MM.1S (cell line): Measurements from ENCODE around the gene RLBP1.

Experiments used
- DNase-seq: peaks from one replicate; pipeline ENCODE4 v3.0.0-alpha.2; 2015
- H2AFZ ChIP-seq: fragments of 300-600 bp; sonication (generic); 2 replicates; pipeline ENCODE4 v1.6.0; 2016; ENCODE audit warnings: antibody characterized with exemption, low read length
- H3F3A ChIP-seq: fragments of 300-600 bp; sonication (generic); 2 replicates; pipeline ENCODE4 v1.6.1; 2016; ENCODE audit warnings: mild to moderate bottlenecking, antibody characterized with exemption, low read length, moderate library complexity, mixed read lengths; ENCODE audit not compliant: insufficient read depth
- H3K27ac ChIP-seq: fragments of 300-600 bp; sonication (generic); 2 replicates; pipeline ENCODE4 v1.5.1; 2016; ENCODE audit warnings: mild to moderate bottlenecking, low read length
- H3K27me3 ChIP-seq: fragments of 300-600 bp; sonication (generic); replicated peaks from 2 replicates; pipeline ENCODE4 v1.6.0; 2016; ENCODE audit warnings: low read length; ENCODE audit not compliant: insufficient read depth
- H3K36me3 ChIP-seq: fragments of 300-600 bp; sonication (generic); replicated peaks from 2 replicates; pipeline ENCODE4 v1.6.1; 2016; ENCODE audit warnings: mild to moderate bottlenecking, low read length, mixed read lengths; ENCODE audit not compliant: insufficient read depth
- H3K4me1 ChIP-seq: fragments of 300-600 bp; sonication (generic); 2 replicates; pipeline ENCODE4 v1.6.1; 2016; ENCODE audit warnings: low read length, mixed read lengths
- H3K4me2 ChIP-seq: fragments of 300-600 bp; sonication (generic); 2 replicates; pipeline ENCODE4 v1.6.0; 2016; ENCODE audit warnings: low read depth, low read length
- H3K4me3 ChIP-seq: fragments of 300-600 bp; sonication (generic); 2 replicates; pipeline ENCODE4 v1.5.1; 2016; ENCODE audit warnings: low read length, mixed read lengths
- H3K79me2 ChIP-seq: fragments of 300-600 bp; sonication (generic); 2 replicates; pipeline ENCODE4 v1.6.1; 2016; ENCODE audit warnings: mixed run types, low read length, mixed read lengths
- H3K9ac ChIP-seq: fragments of 300-600 bp; sonication (generic); 2 replicates; pipeline ENCODE4 v1.6.1; 2016; ENCODE audit warnings: low read length, mixed read lengths
- H3K9me2 ChIP-seq: fragments of 300-600 bp; sonication (generic); replicated peaks from 2 replicates; pipeline ENCODE4 v1.6.1; 2016; ENCODE audit warnings: mild to moderate bottlenecking, low read length, mixed read lengths; ENCODE audit not compliant: insufficient read depth
- H3K9me3 ChIP-seq: fragments of 300-600 bp; sonication (generic); replicated peaks from 2 replicates; pipeline ENCODE4 v1.6.1; 2016; ENCODE audit warnings: mild to moderate bottlenecking, low read length, mixed read lengths; ENCODE audit not compliant: insufficient read depth
- H4K20me1 ChIP-seq: fragments of 300-600 bp; sonication (generic); 2 replicates; pipeline ENCODE4 v1.6.1; 2016; ENCODE audit warnings: mild to moderate bottlenecking, low read length, moderate library complexity, mixed read lengths; ENCODE audit not compliant: insufficient read depth
- EZH2 ChIP-seq: fragments of 300-600 bp; sonication (generic); optimal IDR thresholded peaks from 2 replicates; pipeline ENCODE3; 2017; ENCODE audit warnings: low read depth, mild to moderate bottlenecking, antibody characterized with exemption, low read length, mixed read lengths
- EZH2phosphoT487 ChIP-seq: fragments of 300-600 bp; sonication (generic); IDR thresholded peaks from 2 replicates; pipeline ENCODE4 v1.6.1; 2018; ENCODE audit warnings: antibody characterized with exemption, low read length
- TF ChIP-seq, protein P1 (sequence below): fragments of 300-600 bp; sonication (generic); IDR thresholded peaks from 2 replicates; pipeline ENCODE4 v1.5.1; 2016; ENCODE audit warnings: antibody characterized with exemption, low read length, mixed read lengths

The RLBP1 gene

DNA sequence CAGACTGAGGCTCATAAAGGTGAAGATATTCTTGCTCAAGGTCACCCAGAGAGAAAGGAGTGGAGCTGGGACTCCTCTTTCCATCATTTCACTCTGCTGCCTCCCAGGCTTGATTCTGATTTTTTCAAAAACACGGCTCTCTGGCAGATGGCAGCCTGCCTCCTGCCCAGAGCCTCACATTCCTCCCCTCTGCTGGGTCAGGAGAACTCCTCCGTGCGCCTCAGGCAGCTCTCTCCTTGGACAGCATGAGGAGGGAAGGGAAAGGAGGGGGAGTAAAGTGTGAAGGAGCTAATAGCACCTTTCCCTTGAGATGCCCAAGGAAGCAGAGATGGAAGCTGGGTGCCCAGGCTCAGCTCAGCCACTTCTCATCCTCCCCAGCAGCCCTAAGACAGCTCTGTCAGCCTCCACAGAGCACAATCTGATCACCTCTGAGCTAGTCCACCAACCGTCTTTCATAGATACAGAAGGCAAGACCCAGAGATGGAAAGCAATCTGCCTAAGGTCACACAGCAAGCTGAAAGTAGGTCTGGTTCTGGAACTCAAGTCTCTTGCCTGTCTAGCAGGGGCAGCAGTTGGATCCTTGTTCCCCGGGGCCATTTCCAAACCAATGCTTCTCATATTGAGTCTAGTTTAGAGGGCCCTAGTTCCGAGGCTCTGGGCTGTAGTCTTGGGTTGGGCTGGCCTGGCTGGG, 3.5 kb downstream of the RLBP1 start:
- Histone ChIP-seq H3F3A (no peaks in the 10 kb centered on the region), H3K4me1 (no peaks in the 10 kb centered on the region), H2AFZ (no peak overlapping the region), H3K27me3 (no peaks in the 10 kb centered on the region), H3K4me2 (no peak overlapping the region), H4K20me1 (no peaks in the 10 kb centered on the region), H3K36me3 (no peaks in the 10 kb centered on the region), H3K4me3 (no peak overlapping the region), H3K27ac (no peak overlapping the region), H3K9ac (no peak overlapping the region), H3K9me2 (no peaks in the 10 kb centered on the region), H3K9me3 (no peaks in the 10 kb centered on the region), H3K79me2 (no peaks in the 10 kb centered on the region)
- no peak for DNase-seq
- TF ChIP-seq, protein P1, sequence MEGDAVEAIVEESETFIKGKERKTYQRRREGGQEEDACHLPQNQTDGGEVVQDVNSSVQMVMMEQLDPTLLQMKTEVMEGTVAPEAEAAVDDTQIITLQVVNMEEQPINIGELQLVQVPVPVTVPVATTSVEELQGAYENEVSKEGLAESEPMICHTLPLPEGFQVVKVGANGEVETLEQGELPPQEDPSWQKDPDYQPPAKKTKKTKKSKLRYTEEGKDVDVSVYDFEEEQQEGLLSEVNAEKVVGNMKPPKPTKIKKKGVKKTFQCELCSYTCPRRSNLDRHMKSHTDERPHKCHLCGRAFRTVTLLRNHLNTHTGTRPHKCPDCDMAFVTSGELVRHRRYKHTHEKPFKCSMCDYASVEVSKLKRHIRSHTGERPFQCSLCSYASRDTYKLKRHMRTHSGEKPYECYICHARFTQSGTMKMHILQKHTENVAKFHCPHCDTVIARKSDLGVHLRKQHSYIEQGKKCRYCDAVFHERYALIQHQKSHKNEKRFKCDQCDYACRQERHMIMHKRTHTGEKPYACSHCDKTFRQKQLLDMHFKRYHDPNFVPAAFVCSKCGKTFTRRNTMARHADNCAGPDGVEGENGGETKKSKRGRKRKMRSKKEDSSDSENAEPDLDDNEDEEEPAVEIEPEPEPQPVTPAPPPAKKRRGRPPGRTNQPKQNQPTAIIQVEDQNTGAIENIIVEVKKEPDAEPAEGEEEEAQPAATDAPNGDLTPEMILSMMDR = no peak
- TF ChIP-seq EZH2phosphoT487 = no peak
- TF ChIP-seq EZH2 = no peak

DNA sequence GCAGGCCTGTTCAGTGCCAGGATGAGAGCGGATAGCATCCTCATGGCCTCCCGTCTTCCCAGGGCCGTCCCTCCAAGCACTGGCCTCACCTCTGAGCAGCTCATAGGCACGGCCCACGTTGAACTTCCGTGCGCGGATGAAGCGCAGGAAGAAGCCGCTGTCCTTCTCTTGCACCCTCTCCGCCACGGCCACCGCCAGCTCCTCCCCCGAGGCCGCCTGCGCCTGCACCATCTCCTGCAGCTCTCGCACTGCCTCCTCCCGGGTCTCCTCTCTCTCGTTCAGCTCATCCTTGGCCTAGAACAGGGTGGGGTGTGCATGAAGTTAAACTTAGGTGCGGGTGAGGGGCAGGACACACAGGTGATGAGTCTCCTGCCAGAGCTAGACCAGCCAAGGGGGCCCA, 4.3 kb downstream of the RLBP1 start:
- Histone ChIP-seq H3K79me2 (no peaks in the 10 kb centered on the region), H3K4me1 (no peaks in the 10 kb centered on the region), H3K27ac (no peak overlapping the region), H3K9me2 (no peaks in the 10 kb centered on the region), H3F3A (no peaks in the 10 kb centered on the region), H2AFZ (no peak overlapping the region), H3K9ac (no peak overlapping the region), H3K4me2 (no peak overlapping the region), H3K27me3 (no peaks in the 10 kb centered on the region), H3K4me3 (no peak overlapping the region), H3K36me3 (no peaks in the 10 kb centered on the region), H3K9me3 (no peaks in the 10 kb centered on the region), H4K20me1 (no peaks in the 10 kb centered on the region)
- DNase-seq = no peak
- TF ChIP-seq EZH2 (no peak), EZH2phosphoT487 (no peak)
- TF ChIP-seq, protein P1 = no peak

DNA sequence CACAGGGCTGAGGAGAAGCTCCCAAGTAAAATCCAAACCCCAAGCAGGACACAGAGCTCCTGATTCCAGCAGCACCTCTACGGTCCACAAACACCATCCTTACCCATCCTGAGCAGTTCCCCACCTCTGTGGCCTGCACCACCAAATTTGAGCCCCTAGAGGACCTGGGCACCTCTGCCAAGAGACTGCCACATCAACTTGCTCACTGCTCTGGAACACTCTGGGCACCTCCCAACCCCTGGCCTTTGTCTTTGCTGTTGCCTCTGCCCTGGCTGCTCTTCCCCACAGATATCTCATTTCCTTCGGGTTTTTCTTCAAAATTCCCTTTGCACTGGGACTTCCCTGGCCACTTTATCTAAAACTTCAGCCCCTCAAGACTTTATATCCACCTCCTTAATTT, 5.8 kb downstream of the RLBP1 start:
- Histone ChIP-seq H3K79me2 (no peaks in the 10 kb centered on the region), H3K36me3 (no peaks in the 10 kb centered on the region), H3K9me2 (no peaks in the 10 kb centered on the region), H3K4me1 (no peaks in the 10 kb centered on the region), H2AFZ (no peak overlapping the region), H3K9ac (no peak overlapping the region), H3K27ac (no peak overlapping the region), H3F3A (no peaks in the 10 kb centered on the region), H4K20me1 (no peaks in the 10 kb centered on the region), H3K9me3 (no peaks in the 10 kb centered on the region), H3K27me3 (no peaks in the 10 kb centered on the region), H3K4me3 (no peak overlapping the region), H3K4me2 (no peak overlapping the region)
- TF ChIP-seq EZH2phosphoT487 (no peak), EZH2 (no peak)
- TF ChIP-seq, protein P1 = no peak
- DNase-seq = no peak
